Mesothelial cell of epicardium (in vitro differentiated cells): ENCODE measurements around the gene APOOL. TPM values are rescaled to one million over a fixed set of nuclear protein-coding genes. Genes with fewer than 3 reads are reported as not detected.

Experiments
- DNase-seq, 2 experiments: peaks; one replicate each; pipeline ENCODE4 v3.0.0; 2021; ENCODE audit warnings: low spot score in 2 of 2; ENCODE audit not compliant: unreplicated experiment in 2 of 2
- H3K27ac Mint-ChIP-seq: 2 replicates; pipeline ENCODE4 v1.8.0; 2021; ENCODE audit warnings: mixed read lengths
- H3K27me3 Mint-ChIP-seq: 2 replicates; pipeline ENCODE4 v1.8.0; 2021; ENCODE audit warnings: low read depth, mixed read lengths
- H3K36me3 Mint-ChIP-seq: 2 replicates; pipeline ENCODE4 v1.8.0; 2021; ENCODE audit warnings: mixed read lengths
- H3K4me1 Mint-ChIP-seq: 2 replicates; pipeline ENCODE4 v1.8.0; 2021; ENCODE audit warnings: mixed read lengths
- H3K4me3 Mint-ChIP-seq: 2 replicates; pipeline ENCODE4 v1.8.0; 2021; ENCODE audit warnings: mild to moderate bottlenecking, moderate library complexity, mixed read lengths
- H3K9me3 Mint-ChIP-seq: 2 replicates; pipeline ENCODE4 v1.8.0; 2021; ENCODE audit warnings: mixed read lengths
- CTCF ChIP-seq: fragments of 200-600 bp; sonication (generic); IDR thresholded peaks from one replicate; pipeline ENCODE4 v1.5.0; 2021; ENCODE audit warnings: antibody characterized with exemption; ENCODE audit not compliant: unreplicated experiment
- total RNA-seq: library from RNA; stranded (reverse); gene quantifications from 3 replicates; pipeline ENCODE4 v1.2.1, GENCODE V29; 2021

APOOL gene
- total RNA-seq, 1 donor from 2014 or later = 18.5 TPM

GRCh38 chrX:85089321-85089840 lies 85.7 kb downstream of the APOOL start:
- TF ChIP-seq CTCF = no peak
- Mint-ChIP-seq H3K27ac (no peak overlapping the region), H3K9me3 (peaks cover 20% of the 10 kb centered on the region), H3K4me1 (no peaks in the 10 kb centered on the region), H3K36me3 (peaks cover 14% of the 10 kb centered on the region), H3K4me3 (no peak overlapping the region), H3K27me3 (no peaks in the 10 kb centered on the region)
- DNase-seq = no peak

- no peaks in the 10 kb centered on the region for H3K36me3 Mint-ChIP-seq
- no peak for DNase-seq
- no peak for TF ChIP-seq CTCF
These were observed 103.7 kb downstream of the APOOL start for GRCh38 chrX:85107407-85107806.

GRCh38 chrX:85108165-85108564 lies 104.5 kb downstream of the APOOL start:
- no peaks in the 10 kb centered on the region for H3K27me3 Mint-ChIP-seq
- H3K27ac Mint-ChIP-seq = no peak overlapping the region
- H3K36me3 Mint-ChIP-seq = no peaks in the 10 kb centered on the region
- no peak for DNase-seq
- TF ChIP-seq CTCF = no peak
- no peak overlapping the region for H3K4me3 Mint-ChIP-seq
- H3K4me1 Mint-ChIP-seq = no peaks in the 10 kb centered on the region
- H3K9me3 Mint-ChIP-seq = peaks cover 4% of the 10 kb centered on the region

More at GRCh38 chrX:85107407-85107806, 103.7 kb downstream of the APOOL start:
- peaks cover 4% of the 10 kb centered on the region for H3K9me3 Mint-ChIP-seq
- H3K4me1 Mint-ChIP-seq = no peaks in the 10 kb centered on the region
- H3K27me3 Mint-ChIP-seq = no peaks in the 10 kb centered on the region
- H3K4me3 Mint-ChIP-seq = no peak overlapping the region
- no peak overlapping the region for H3K27ac Mint-ChIP-seq

- peak; percentile 29 for TF ChIP-seq CTCF
- Mint-ChIP-seq H3K27ac (no peak overlapping the region), H3K27me3 (no peaks in the 10 kb centered on the region), H3K9me3 (peaks cover 5% of the 10 kb centered on the region), H3K4me3 (no peak overlapping the region), H3K36me3 (no peaks in the 10 kb centered on the region), H3K4me1 (no peaks in the 10 kb centered on the region)
- no peak for DNase-seq
These were observed 105.6 kb downstream of the APOOL start for GRCh38 chrX:85109235-85109634.

GRCh38 chrX:85111347-85111746 lies 107.7 kb downstream of the APOOL start:
- no peak overlapping the region for H3K27ac Mint-ChIP-seq
- H3K27me3 Mint-ChIP-seq = no peaks in the 10 kb centered on the region
- no peaks in the 10 kb centered on the region for H3K36me3 Mint-ChIP-seq
- no peaks in the 10 kb centered on the region for H3K4me1 Mint-ChIP-seq
- no peak for DNase-seq
- H3K9me3 Mint-ChIP-seq = peaks cover 24% of the 10 kb centered on the region
- TF ChIP-seq CTCF = peak; percentile 81
- H3K4me3 Mint-ChIP-seq = no peak overlapping the region

GRCh38 chrX:85112293-85112692 lies 108.6 kb downstream of the APOOL start:
- Mint-ChIP-seq H3K27me3 (no peaks in the 10 kb centered on the region), H3K4me3 (no peak overlapping the region), H3K9me3 (peaks cover 26% of the 10 kb centered on the region), H3K36me3 (no peaks in the 10 kb centered on the region), H3K4me1 (no peaks in the 10 kb centered on the region), H3K27ac (no peak overlapping the region)
- DNase-seq = no peak
- no peak for TF ChIP-seq CTCF
